NCI-H146 treated with DMSO at 0.1 percent for 48 hours (cell line): ENCODE data around the gene POLR2A.
A peak's percentile ranks its signal among the peaks of the same experiment; 100 is the strongest.

Experiments used
- DNase-seq: peaks from one replicate; lab custom pipeline; 2025; ENCODE audit not compliant: unreplicated experiment; lab: John Stamatoyannopoulos, UW

The POLR2A gene

DNA sequence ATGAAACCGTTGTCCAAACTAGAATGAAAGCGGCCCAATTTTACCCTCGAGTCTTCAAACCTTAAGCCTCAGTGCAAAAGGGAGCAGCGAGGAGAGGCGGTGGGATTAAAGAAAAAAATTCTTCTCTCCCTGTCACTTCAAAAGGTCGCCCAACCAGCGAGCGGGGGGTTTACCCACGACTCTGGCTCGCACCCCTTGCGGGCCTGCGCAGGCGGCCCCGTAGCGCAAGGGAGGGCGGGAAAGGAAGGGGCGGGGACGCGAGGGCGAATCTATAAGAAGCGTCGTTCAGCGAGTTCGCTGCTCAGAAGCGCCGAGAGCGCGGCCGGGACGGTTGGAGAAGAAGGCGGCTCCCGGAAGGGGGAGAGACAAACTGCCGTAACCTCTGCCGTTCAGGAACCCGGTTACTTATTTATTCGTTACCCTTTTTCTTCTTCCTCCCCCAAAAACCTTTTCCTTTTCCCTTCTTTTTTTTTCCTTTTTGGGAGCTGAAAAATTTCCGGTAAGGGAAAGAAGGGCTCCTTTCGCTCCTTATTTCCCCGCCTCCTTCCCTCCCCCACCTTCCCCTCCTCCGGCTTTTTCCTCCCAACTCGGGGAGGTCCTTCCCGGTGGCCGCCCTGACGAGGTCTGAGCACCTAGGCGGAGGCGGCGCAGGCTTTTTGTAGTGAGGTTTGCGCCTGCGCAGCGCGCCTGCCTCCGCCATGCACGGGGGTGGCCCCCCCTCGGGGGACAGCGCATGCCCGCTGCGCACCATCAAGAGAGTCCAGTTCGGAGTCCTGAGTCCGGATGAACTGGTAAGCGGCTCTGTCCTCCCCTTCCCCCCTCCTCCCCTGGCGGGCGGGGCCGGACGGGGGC is at the start of gene POLR2A:
Gene POLR2A (plus strand): TSS at position 300 of the 852 bp plus-strand sequence.
- DNase-seq: peak; percentile 90

DNA sequence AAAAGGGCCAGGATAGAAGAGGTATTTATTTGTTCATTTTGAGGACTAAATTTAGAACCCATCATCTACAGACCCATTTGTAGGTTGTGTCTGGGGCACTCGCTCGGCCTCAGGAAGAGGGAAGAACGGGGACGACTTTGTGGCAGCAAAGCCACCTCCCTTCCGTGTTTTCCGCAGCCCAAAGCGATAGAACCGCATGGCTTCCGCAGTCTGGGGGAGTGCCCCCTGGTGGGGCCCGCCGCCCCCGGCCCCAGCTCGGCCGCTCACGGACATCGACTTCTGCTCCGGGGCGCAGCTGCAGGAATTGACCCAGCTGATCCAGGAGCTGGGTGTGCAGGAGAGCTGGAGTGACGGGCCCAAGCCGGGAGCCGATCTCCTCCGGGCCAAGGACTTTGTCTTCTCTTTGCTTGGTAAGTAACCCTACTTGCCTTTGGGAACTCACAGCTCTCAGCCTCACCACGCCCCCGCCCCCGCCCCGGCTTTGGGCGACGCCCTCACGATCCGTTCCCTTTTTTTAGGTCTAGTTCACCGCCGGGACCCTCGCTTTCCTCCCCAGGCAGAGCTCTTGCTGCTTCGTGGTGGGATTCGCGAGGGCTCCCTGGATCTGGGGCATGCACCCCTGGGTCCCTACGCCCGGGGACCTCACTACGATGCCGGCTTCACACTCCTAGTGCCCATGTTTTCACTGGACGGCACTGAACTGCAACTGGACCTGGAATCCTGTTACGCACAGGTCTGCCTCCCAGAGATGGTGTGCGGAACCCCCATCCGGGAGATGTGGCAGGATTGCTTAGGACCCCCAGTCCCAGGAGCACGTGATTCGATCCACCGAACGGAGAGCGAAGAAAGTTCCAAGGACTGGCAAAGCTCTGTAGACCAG is 48.2 kb upstream of the POLR2A start:
- DNase-seq: no peak

DNA sequence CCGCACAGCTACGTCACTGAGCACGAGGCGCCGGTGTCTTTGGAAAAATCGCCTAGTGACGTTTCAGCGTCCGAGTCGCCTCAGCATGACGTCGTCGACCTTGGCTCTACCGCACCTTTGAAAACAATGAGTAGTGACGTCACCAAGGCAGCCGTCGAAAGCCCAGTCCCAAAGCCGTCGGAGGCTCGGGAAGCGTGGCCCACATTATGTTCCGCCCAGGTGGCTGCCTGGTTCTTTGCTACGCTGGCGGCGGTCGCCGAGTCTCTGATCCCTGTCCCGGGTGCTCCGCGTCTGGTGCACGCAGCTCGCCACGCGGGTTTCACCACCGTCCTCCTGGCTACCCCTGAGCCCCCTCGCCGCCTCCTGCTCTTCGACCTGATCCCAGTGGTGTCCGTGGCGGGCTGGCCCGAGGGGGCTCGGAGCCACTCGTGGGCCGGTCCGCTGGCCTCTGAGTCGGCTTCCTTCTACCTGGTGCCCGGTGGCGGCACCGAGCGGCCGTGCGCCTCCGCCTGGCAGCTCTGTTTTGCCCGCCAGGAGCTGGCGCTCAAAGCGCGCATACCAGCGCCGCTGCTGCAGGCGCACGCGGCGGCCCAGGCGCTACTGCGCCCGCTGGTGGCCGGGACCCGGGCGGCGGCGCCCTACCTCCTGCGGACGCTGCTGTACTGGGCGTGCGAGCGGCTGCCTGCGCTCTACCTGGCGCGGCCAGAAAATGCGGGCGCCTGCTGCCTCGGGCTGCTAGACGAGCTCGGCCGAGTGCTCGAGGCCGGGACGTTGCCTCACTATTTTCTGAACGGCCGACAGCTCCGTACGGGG is 47.4 kb upstream of the POLR2A start:
- no peak for DNase-seq

DNA sequence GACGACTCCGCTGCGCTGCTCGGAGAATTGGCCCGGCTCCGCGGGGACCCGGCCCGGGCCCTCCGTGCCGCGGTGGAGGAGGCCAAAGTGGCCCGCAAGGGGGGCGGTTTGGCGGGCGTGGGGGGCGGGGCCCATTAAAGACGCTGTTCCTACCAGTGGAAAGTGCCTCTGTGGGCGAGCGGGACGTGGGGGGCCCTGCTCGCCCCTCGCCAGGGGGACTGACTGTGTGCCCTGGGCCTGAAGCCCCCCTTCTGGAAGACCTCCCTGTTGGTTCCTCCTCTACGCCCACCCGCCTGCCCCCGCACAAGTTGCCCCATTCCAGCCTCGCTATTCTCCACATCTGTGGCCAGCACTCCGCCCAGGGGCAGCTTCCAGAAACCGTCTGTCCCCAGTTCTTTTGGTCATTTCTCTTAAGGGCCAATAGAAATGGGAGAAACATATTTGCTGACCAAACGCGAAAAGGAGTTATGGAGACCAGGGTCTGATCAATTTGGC is 46.8 kb upstream of the POLR2A start:
- no peak for DNase-seq

DNA sequence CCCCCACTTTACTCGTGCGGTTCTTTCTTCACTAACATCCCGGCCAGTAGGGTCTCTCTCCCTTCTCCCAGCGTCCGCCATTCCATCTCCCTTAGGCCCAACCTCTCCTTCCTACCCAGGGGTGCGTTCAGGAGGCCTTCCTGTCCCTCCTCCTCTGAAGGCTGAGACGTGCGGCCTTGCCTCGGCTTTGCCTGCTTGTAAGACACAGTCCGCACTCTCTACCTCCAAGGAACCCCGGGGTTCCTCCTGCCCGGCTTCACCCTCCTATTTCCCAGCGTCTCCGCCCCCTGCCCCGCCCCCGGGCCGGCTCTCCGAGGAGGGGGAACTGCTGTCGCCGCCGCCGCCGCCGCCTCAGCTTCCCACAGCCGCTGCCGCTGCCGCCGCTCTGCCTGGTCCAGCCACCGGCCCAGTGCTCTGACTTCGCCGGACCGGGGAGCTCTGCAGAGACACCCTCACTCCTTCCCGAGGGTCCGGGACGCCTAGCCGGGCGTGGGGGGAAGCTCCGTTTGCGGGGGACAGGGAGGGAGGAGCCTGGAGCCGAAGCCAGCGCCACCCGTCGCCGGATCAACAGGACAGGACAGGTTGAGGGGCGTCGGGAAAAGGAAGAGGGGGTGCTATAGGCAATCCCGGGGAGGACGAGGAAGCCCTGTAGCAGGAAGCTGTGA is 46.1 kb upstream of the POLR2A start:
- DNase-seq: no peak

DNA sequence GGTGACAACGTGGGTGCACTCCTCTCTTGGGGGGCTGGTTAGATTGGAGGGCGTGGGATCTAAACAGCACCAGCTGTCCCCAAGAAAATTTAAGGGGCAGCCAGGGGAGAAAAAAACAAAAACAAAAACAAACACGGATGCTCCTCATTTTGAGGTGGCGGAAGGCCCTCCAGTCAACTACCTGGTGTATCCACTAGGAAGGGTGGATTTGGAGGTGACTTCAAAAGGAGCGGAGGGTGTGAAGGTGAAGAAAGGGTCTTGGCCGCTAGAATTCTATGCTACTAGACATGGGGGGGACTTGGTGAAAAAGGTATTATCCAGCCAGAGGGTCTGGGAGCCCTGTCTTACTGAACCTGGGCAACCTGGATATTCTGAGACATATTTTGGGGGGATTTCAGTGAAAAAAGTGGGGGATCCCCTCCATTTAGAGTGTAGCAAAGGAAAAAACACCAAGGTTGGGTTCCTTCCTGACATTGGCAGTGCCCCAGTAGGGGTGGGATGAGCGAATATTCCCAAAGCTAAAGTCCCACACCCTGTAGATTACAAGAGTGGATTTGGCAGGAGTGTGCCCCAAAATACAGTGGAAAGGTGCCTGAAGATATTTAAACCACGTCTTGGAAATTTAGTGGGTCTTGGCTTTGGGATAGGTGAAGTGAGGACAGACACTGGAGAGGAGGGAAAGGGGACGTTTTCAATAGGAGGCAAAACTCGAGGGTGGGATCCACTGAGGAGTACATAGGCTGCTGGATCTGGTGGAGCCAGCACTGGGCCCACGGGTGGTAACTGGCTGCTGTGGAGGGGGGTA is 45.3 kb upstream of the POLR2A start:
- DNase-seq: no peak

DNA sequence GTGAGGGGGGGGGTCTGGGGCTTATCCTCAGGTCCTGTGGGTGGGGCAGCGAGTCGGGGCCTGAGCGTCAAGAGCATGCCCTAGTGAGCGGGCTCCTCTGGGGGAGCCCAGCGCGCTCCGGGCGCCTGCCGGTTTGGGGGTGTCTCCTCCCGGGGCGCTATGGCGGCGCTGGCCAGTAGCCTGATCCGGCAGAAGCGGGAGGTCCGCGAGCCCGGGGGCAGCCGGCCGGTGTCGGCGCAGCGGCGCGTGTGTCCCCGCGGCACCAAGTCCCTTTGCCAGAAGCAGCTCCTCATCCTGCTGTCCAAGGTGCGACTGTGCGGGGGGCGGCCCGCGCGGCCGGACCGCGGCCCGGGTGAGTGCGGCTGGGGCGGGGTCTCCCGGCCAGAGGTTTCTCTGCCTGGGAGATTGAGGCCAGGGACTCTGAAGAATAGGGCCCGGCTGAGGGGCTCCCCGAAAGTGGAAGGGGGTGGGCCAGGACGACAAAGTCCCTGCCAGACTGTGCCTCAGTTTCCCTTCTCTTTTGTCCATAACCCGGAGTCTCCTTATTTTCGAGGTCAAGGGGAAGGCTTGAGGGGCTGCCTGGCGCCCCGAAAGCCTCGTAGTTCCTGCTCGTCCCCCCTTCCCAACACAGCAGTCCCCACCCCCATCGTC is 44.6 kb upstream of the POLR2A start, which contains the start of gene FGF11:
Gene FGF11 (plus strand): TSS at position 51 of the 651 bp plus-strand sequence. CDS start 109 bp downstream, at position 160.
- no peak for DNase-seq

DNA sequence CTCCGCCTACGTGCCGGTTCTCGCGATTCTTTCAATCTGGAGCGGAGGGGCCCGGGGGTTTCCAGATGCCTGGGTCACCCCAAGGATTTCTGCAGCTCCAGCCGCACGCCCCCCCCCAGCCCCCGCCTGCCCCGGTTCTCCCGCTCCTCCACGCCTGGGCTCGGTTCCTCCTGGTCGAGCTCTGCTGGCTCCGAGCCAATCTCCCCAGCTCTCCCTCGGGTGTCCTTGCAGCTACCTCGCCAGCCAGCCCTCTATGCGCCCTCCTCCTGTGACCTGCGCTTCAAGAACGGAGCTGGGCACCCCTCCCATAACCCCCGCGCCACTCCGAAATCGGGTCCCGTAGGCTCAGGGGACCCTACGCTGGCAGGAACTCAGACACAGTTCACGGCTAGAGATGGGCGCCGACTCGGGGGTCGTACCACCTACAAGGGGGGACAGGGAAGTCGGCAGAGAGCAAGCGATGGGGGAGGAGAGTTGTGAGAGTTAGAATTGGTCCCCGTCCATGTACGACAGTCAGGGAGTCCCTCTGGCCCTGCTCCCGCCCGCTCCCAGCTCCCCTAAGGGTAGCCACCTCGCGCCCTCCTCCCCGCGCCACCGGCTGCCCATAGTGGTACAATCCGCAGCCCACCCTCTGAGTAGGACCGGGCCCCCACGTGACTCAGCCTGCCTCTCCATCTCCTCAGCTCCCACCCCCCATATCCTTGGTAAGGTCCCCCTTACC is 43.9 kb upstream of the POLR2A start:
- DNase-seq: no peak

DNA sequence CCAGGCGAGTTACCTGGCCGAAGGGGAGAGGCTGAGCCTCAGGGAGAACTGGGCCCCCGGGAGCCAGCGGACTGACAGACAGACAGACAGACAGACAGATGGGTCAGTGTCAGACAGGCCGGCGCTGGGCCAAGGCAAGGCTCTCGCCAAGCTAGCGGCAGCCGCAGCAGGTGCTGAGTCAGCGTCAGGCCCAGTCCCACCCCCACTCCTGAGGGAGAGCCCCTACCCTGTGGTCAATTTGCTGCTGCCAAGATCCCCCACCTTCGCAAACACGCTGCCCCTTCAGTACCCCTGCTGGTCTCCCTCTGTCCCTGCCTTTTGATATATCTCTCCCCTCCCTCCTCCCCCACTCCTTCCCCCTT is 43.4 kb upstream of the POLR2A start:
- DNase-seq: no peak

DNA sequence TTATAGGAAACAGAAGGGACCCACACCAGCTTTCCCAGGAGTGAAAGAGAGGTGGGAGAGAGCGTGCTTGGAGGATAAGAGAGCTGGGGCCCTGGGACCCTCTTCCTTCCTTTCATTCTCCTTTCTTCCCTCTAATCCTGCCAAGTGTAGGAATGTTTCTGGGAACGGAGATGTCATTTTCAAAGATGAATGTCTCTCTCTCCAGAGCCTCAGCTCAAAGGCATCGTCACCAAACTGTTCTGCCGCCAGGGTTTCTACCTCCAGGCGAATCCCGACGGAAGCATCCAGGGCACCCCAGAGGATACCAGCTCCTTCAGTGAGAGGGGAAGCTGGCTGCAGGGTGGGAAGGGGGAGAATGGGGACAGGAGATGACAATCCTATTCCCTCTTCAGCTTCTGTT is 42.9 kb upstream of the POLR2A start:
- no peak for DNase-seq

DNA sequence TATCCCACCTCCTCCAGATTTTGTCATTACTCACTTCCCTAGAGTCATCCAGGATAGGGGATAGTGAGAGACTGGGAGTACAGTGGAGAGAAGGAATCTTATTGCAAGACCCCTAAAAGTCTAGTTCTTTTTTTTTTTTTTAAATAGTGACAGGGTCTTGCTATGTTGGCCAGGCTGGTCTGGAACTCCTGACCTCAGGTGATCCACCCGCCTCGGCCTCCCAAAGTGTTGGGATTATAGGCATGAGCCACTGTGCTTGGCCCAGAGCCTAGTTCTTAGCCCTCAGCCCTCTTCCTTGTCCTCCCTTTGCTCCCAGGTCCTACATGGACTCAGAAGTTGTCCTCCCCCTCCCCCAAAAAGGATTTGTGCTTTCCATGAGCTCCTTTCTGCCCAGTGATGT is 42.0 kb upstream of the POLR2A start:
- DNase-seq: no peak

DNA sequence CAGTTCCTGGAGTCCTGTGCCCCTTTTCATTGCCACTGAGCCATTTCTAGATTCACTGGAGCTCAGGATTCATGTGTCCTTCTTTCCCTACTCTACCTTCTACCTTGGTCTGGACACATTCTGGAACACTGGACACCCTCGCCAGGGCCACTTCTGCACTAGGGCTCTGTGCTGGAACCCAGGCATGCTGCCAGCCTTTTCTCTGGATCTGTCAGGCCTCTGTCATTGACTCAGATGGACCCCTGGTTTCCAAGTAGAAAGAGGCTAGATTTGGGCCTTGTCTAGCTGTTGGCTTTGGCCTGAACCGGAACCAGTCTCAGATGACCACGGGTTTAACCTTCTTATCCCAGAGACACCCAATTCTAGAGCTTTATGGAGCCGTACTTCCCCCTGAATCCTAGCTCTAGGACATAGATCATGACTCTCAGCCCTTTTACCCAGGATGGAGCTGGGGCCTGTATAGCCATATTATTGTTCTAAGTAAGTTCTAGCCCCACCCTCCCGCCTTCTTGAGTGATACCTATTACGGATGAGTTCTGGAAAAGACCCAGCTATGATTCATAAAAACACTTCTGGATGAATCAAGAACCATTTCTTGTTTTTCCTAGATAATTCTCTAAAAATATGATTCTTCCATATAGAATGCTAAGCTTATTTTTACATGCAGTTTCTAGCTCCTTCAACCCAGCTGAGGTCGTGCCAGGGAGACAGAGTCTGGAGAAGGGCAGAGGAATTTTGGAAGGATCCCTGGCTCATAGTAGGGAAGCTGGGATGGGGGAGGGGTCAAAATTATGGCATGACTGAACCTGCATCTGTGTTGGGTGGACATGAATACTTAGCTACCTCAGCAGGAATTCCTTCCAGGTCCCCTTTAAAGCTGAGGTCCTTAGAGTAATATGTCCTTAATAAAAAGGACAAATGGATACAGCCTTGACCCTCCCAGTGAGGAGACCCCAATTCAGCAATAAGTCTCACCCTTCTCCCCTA is 40.4 kb upstream of the POLR2A start:
- no peak for DNase-seq

DNA sequence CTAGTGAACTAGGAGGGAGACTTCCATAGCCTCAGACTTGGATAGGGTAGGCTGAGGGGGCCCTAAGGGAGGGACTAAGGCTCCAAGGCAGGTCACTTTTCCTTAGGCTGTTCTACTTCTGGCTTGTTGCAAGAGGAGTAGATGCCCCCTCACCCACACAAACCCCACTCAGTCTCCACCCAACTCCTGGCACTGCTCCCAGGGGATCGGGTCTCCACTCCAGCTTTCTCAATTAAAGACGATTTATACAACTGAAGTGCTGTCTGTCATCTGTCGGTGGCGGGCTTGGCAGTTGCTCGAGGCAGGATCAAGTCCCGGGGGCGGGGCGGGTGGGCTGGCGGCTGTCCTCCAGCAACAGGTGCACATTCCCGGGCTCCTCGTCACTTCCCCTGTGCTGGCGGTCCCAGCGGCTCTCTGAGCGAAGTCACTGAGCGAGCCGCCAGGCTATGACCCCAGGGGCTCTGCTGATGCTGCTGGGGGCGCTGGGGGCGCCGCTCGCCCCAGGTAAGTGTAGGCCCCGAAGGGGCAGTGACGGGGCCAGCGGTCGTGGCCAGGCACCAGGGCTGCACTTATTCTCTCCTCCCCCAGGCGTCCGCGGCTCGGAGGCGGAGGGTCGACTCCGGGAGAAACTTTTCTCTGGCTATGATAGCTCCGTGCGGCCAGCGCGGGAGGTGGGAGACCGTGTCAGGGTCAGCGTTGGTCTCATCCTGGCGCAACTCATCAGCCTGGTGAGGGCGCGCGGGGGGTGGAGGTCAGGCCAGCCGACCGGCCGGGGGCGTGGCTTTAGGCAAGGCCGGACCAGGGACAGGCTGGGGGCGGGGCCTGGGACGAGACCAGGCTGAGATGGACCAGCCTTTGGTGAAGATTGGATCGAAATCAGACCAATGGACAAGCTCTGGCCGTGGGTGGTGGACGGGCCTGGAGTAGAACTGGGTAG is 39.2 kb upstream of the POLR2A start, which contains the start of gene CHRNB1:
Gene CHRNB1 (plus strand): TSS at position 380 of the 937 bp plus-strand sequence. CDS start 67 bp downstream, at position 447.
- no peak for DNase-seq

DNA sequence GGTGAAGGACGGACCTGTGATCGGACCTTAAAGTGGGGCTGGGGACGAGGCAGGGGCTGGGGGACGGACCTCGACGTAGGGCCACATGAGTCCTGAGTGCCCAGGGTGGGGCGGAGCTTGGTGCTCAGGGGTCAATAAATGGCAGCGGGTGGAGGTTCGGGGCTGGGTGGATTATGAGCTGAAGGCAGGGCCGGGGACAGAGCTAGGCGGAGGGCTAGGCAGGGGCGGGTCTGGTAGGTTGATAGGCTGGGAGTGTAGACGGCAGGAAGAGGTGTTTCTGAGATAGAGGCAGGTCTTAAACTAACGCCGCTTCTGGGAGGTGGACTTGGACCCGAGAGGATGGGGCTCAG is 38.6 kb upstream of the POLR2A start:
- no peak for DNase-seq

DNA sequence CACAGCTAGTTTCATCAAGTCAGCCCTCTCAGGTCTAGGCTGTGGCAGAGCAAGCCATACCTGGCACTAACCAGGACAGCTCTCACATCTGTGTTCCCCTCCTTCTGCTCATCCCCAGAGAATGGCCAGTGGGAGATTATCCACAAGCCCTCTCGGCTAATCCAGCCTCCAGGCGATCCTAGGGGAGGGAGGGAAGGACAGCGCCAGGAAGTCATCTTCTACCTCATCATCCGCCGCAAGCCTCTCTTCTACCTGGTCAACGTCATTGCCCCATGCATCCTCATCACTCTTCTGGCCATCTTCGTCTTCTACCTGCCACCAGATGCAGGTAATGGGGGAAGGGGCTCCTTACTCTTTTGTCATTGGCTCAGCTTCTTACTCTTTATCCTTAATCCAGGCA is 35.7 kb upstream of the POLR2A start:
- DNase-seq: no peak

DNA sequence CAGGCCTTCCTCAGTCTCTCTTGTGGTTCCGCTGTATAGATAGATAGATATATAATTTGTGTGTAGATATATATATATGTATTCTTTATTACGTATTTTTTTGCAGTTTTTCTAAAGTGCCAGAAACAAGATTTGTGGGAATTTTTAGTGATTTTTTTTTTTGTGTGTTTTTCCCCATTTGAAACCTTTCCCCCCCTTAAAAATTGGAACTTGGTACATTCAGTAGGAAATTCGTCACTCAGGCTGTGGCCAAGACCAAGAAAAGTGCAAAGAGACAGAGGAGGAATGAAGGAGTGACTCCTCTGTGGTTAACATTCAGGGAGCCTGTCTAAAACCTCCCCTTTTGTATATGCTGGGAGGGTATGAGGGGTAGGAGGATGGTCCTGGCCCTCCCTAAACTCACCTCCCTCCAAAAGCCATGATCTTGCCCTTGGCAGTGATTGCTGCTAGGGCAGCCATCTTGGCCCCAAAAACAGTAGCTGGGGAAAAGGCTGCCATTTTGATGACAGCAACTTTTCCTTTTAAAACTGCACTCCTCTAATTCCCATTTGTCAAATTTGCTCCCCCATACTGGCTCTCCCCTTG is 24.1 kb upstream of the POLR2A start:
- DNase-seq: no peak
